Uterus (tissue), 2 donors: ENCODE measurements around the gene SHQ1.

Source experiments
- CTCF ChIP-seq, 4 experiments: fragments of 200-600 bp in 2 of 4; fragments of 450-650 bp in 2 of 4; sonication (generic) in 2 of 4; IDR thresholded peaks; one replicate each; pipeline ENCODE4 v1.5.1; 2016 to 2019; ENCODE audit warnings: antibody characterized with exemption in 4 of 4, mild to moderate bottlenecking in 2 of 4, moderate library complexity in 1 of 4
- POLR2A ChIP-seq, 2 donors: fragments of 450-650 bp; IDR thresholded peaks; one replicate each; pipeline ENCODE4 v1.6.1; 2016; ENCODE audit warnings: antibody characterized with exemption in 2 of 2, mild to moderate bottlenecking in 1 of 2, moderate library complexity in 1 of 2

GRCh38 chr3:72699631-72700030, 148.6 kb downstream of the SHQ1 start:
- TF ChIP-seq CTCF (IDR thresholded peaks at IDR 0.05) (no peak), POLR2A (IDR thresholded peaks at IDR 0.05) (no peak)
